GM23248 (cell line): Measurements from ENCODE around the gene THBS2. TPM values are rescaled to one million over a fixed set of nuclear protein-coding genes. Genes with fewer than 3 reads are reported as not detected.

Source experiments
- DNase-seq: peaks from one replicate; pipeline ENCODE4 v3.0.0-alpha.2; 2015
- H2AFZ ChIP-seq: fragments of 200-600 bp; sonication (generic); 2 replicates; pipeline ENCODE4 v1.6.1; 2016; ENCODE audit warnings: antibody characterized with exemption
- H3F3A ChIP-seq: fragments of 200-600 bp; sonication (generic); 2 replicates; pipeline ENCODE4 v1.6.1; 2016; ENCODE audit warnings: mild to moderate bottlenecking, antibody characterized with exemption, mixed run types; ENCODE audit not compliant: insufficient read depth
- H3K27ac ChIP-seq: fragments of 200-600 bp; sonication (generic); 2 replicates; pipeline ENCODE4 v1.5.1; 2016; ENCODE audit warnings: mild to moderate bottlenecking
- H3K27me3 ChIP-seq: fragments of 200-600 bp; sonication (generic); replicated peaks from 2 replicates; pipeline ENCODE4 v1.6.1; 2016; ENCODE audit warnings: mild to moderate bottlenecking; ENCODE audit not compliant: insufficient read depth
- H3K36me3 ChIP-seq: fragments of 200-600 bp; sonication (generic); 2 replicates; pipeline ENCODE4 v1.6.1; 2016; ENCODE audit warnings: low read depth, mild to moderate bottlenecking
- H3K4me1 ChIP-seq: fragments of 200-600 bp; sonication (generic); 2 replicates; pipeline ENCODE4 v1.6.1; 2016; ENCODE audit warnings: mild to moderate bottlenecking; ENCODE audit not compliant: insufficient read depth
- H3K4me2 ChIP-seq: fragments of 200-600 bp; sonication (generic); one replicate; pipeline ENCODE4 v1.6.1; 2016; ENCODE audit warnings: mild to moderate bottlenecking; ENCODE audit not compliant: unreplicated experiment
- H3K4me3 ChIP-seq: fragments of 200-600 bp; sonication (generic); 2 replicates; pipeline ENCODE4 v1.5.1; 2016; ENCODE audit warnings: mild to moderate bottlenecking
- H3K79me2 ChIP-seq: fragments of 200-600 bp; sonication (generic); 2 replicates; pipeline ENCODE4 v1.6.1; 2016; ENCODE audit warnings: mild to moderate bottlenecking; ENCODE audit not compliant: insufficient read depth
- H3K9ac ChIP-seq: fragments of 200-600 bp; sonication (generic); 2 replicates; pipeline ENCODE4 v1.6.1; 2016; ENCODE audit warnings: mild to moderate bottlenecking
- H3K9me2 ChIP-seq: fragments of 200-600 bp; sonication (generic); 2 replicates; pipeline ENCODE4 v1.6.1; 2016; ENCODE audit warnings: mixed run types, mild to moderate bottlenecking, moderate library complexity; ENCODE audit not compliant: insufficient read depth
- H3K9me3 ChIP-seq: fragments of 200-600 bp; sonication (generic); one replicate; pipeline ENCODE4 v1.6.1; 2017; ENCODE audit warnings: low read depth
- H4K20me1 ChIP-seq: fragments of 200-600 bp; sonication (generic); 2 replicates; pipeline ENCODE4 v1.6.0; 2016; ENCODE audit not compliant: insufficient read depth
- EZH2 ChIP-seq: fragments of 200-600 bp; sonication (generic); IDR thresholded peaks from 2 replicates; pipeline ENCODE4 v1.6.1; 2018; ENCODE audit warnings: antibody characterized with exemption, mild to moderate bottlenecking; ENCODE audit not compliant: insufficient read depth, poor library complexity, severe bottlenecking
- EZH2phosphoT487 ChIP-seq: fragments of 200-600 bp; sonication (generic); IDR thresholded peaks from 2 replicates; pipeline ENCODE4 v1.6.1; 2018; ENCODE audit warnings: antibody characterized with exemption, moderate library complexity, mild to moderate bottlenecking, low read depth; ENCODE audit not compliant: insufficient read depth
- WGBS, 2 experiments: methylation state at CpG; one replicate each; pipeline ENCODE4 v1.1.6; 2015 to 2017; ENCODE audit warnings: low lambda C conversion rate in 2 of 2, low coverage in 1 of 2; ENCODE audit errors: missing lambda C conversion rate in 2 of 2; 5-methylcytosine and 5-hydroxymethylcytosine counted together
- in situ Hi-C: fragments of 300-500 bp; cut with MboI; formaldehyde crosslinking; loops from 2 replicates; pipeline ENCODE4 v1.15.0; 2020
- polyA plus RNA-seq: library from polyadenylated mRNA; unstranded; fragments of >200 nt; fragmentation: Nextera tagmentation; extraction: Ambion mirVana; gene quantifications from 2 replicates; pipeline ENCODE4 v1.2.1, GENCODE V29; 2016
- total RNA-seq: library from RNA; depleted of rRNA; stranded (reverse); fragments of >200 nt; shearing (Covaris generic); gene quantifications from 2 replicates; pipeline ENCODE4 v1.2.3, GENCODE V29; 2014

Gene THBS2
- total and polyA plus RNA-seq, 2 experiments from 2014 or later = 77.8 to 137 TPM

GRCh38 chr6:169210611-169211010, 43.0 kb downstream of the THBS2 start:
- TF ChIP-seq EZH2phosphoT487 (no peak), EZH2 (no peak)

GRCh38 chr6:169208011-169208410, 45.6 kb downstream of the THBS2 start:
- H3K27ac ChIP-seq = no peak overlapping the region
- in situ Hi-C loops = loop anchor here (25.0 kb wide), 1 partner anchor 246 kb away; no protein-coding TSS in a partner anchor

More at GRCh38 chr6:169210611-169211010, 43.0 kb downstream of the THBS2 start:
- Histone ChIP-seq H2AFZ (no peak overlapping the region), H3K79me2 (no peaks in the 10 kb centered on the region), H3K9me2 (no peaks in the 10 kb centered on the region), H3K36me3 (no peaks in the 10 kb centered on the region), H3K9me3 (peaks cover 8% of the 10 kb centered on the region), H4K20me1 (no peaks in the 10 kb centered on the region), H3K27me3 (no peaks in the 10 kb centered on the region), H3K9ac (no peak overlapping the region), H3K4me1 (peaks cover 22% of the 10 kb centered on the region), H3F3A (peaks cover 28% of the 10 kb centered on the region), H3K4me3 (no peak overlapping the region), H3K27ac (no peak overlapping the region), H3K4me2 (no peak overlapping the region)
- no peak for DNase-seq
- in situ Hi-C loops = loop anchor here (25.0 kb wide), 1 partner anchor 248 kb away; no protein-coding TSS in a partner anchor
- WGBS, 2 experiments = 82 to 94% methylated on average over 3 of the region's 3 CpGs

GRCh38 chr6:169207482-169207881, 46.2 kb downstream of the THBS2 start:
- in situ Hi-C loops = loop anchor here (25.0 kb wide), 1 partner anchor 245 kb away; no protein-coding TSS in a partner anchor
- Histone ChIP-seq H3K79me2 (no peaks in the 10 kb centered on the region), H3K27me3 (no peaks in the 10 kb centered on the region), H3K9ac (no peak overlapping the region), H3K9me3 (peaks cover 8% of the 10 kb centered on the region), H3K27ac (no peak overlapping the region), H2AFZ (no peak overlapping the region), H3K4me2 (no peak overlapping the region), H4K20me1 (no peaks in the 10 kb centered on the region), H3K4me3 (no peak overlapping the region), H3F3A (peaks cover 29% of the 10 kb centered on the region), H3K9me2 (no peaks in the 10 kb centered on the region), H3K4me1 (peaks cover 19% of the 10 kb centered on the region), H3K36me3 (no peaks in the 10 kb centered on the region)
- no peak for DNase-seq
- TF ChIP-seq EZH2phosphoT487 = no peak
- no peak for TF ChIP-seq EZH2

More at GRCh38 chr6:169208011-169208410, 45.6 kb downstream of the THBS2 start:
- Histone ChIP-seq H2AFZ (no peak overlapping the region), H3K9ac (no peak overlapping the region), H3K9me2 (no peaks in the 10 kb centered on the region), H3K36me3 (no peaks in the 10 kb centered on the region), H3K4me1 (peaks cover 19% of the 10 kb centered on the region), H3K27me3 (no peaks in the 10 kb centered on the region), H4K20me1 (no peaks in the 10 kb centered on the region), H3F3A (peaks cover 29% of the 10 kb centered on the region), H3K79me2 (no peaks in the 10 kb centered on the region), H3K4me2 (no peak overlapping the region), H3K4me3 (no peak overlapping the region), H3K9me3 (peaks cover 8% of the 10 kb centered on the region)
- TF ChIP-seq EZH2phosphoT487 (no peak), EZH2 (no peak)
- DNase-seq = no peak

- Histone ChIP-seq H3K4me1 (peaks cover 19% of the 10 kb centered on the region), H3K36me3 (no peaks in the 10 kb centered on the region), H3K9me2 (no peaks in the 10 kb centered on the region), H3K4me3 (no peak overlapping the region), H3K27ac (peak overlapping the region; percentile 40), H3K9ac (no peak overlapping the region), H4K20me1 (no peaks in the 10 kb centered on the region), H3F3A (peaks cover 22% of the 10 kb centered on the region), H3K79me2 (no peaks in the 10 kb centered on the region), H3K27me3 (no peaks in the 10 kb centered on the region), H2AFZ (no peak overlapping the region), H3K9me3 (peaks cover 8% of the 10 kb centered on the region), H3K4me2 (peak overlapping the region; percentile 34)
- DNase-seq = peak; percentile 85
- TF ChIP-seq EZH2phosphoT487 (no peak), EZH2 (no peak)
- in situ Hi-C loops = loop anchor here (25.0 kb wide), 1 partner anchor 243 kb away; no protein-coding TSS in a partner anchor
- 28 to 36% methylated on average over 6 of the region's 6 CpGs for WGBS, 2 experiments
Measured at GRCh38 chr6:169205176-169206160, 48.2 kb downstream of the THBS2 start.
